ENCODE measurements around the gene FGD1.

The FGD1 gene

DNA sequence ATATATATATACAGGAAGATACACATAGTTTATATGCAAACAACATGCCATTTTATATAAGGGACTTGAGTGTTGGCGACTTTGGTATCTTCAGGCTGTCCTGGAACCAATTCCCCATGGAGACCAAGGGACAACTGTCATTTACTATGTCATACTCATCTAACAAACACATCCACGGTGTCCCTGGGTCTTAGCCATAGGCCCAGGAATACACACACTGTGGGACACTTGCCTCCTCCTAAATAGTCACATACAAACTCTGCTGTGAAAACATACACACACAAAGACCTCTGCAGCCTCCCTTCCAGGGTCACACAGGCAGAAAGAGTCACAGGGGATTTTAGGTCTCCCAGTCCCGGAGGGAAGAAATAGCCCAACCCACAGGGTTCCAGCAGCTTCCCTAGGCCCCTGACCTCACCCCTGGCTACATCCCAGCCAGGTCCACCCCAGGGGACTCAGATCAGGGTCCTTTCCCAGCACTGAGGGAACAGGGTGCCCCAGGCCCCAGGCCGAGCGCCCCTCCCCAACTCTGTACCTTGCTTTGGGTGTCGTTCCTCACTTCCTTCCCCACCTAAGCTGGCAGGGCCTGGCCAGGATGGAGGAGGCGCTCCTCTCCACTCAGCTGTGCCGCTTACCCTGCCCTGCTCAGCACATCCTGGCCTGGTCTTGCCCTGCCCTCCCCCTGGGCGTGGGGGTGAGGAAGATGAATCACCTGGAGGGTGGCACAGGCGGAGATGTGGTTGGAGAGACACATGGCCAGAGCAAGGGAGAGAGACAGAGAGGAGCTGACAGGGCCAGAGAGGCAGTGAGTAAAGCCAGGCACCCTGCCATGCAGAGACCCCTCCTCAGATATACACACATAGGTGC is 21.8 kb downstream of the FGD1 start:
- DNase-seq, result no peak

GRCh38 chrX:54470054-54470760 is 25.8 kb downstream of the FGD1 start:
- DNase-seq, result no peak

- peak; percentile 28 for DNase-seq
Observed at GRCh38 chrX:54452920-54453319, 43.1 kb downstream of the FGD1 start.

DNA sequence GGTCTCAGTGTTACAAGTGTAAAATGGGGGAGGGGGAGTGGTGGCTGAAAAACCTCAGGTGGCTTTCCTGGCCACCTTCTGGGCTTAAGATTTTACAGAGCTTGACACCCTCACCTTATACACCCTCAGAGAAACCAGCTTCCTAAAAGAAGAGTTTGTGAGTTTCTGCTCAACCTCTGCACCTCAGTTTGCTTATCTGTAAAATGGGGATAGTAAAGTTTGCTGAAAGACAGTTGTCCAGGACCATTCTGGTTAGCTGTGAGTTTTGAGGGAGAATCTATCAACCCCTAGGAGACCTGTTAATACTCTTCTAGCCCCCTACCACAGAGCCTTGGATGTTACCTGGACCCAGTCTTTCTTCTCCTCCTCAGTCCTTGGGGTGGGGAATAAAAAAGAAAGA is 46.1 kb downstream of the FGD1 start:
- no peak for DNase-seq

DNA sequence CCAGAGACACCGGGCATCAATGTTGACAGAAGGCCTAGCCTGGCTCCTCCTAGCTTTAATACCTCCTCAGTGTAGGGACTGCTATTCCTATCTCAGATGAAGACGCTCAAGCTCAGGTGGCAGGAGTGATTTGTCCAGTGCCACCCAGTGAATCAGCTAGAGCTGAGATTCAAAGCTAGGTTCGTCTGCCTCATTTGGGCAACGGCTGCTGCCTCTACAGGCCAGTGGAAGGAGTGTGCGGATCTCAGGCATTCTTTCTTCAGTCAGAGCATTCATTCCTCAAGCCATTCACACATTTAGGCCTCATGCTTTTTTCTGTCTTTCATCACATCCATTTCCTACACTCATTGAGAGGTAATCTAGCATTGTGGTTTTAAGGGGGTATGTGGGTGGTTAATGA is 48.6 kb downstream of the FGD1 start:
- peak; percentile 1 for DNase-seq

DNA sequence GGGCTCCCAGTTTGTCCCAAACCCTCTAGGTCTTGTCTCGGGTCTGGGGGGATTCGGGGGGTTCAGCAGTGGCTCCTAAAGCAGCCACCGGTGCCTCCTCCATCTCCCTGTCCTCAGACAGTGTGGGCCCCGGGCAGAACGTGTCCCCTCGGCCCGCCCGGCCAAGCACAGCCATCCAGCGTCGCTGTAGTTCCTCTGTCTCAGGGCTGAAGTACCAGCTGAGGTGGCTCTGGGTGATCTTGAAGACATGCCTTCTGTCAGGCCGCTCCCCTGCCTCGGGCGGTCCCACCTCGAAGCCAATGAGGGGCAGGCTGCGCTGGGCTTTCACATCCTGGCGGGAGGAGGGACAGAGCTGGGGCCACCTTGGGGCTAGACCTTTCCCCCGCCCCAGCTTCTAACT is 50.0 kb downstream of the FGD1 start:
- DNase-seq, result no peak

DNA sequence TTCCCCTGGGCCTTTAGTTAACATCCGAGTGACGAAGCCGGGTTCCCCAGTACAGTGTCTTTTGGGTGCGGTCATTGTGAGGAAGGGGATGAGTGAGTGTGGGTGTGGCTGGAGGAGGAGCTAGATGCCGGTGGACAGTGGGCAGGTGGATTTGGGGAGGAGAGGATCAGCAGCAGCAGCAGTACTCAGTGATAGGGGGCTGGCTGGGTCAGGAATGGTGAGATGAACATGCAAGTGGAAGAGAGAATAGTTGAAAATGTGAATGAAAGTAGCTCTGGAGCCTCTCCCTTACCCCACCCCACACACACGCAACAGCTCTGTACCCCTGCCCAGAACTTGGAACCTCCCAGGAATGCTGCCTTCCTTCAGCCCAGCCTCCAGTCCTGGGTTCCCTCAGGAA is 51.3 kb downstream of the FGD1 start:
- no peak for DNase-seq

DNA sequence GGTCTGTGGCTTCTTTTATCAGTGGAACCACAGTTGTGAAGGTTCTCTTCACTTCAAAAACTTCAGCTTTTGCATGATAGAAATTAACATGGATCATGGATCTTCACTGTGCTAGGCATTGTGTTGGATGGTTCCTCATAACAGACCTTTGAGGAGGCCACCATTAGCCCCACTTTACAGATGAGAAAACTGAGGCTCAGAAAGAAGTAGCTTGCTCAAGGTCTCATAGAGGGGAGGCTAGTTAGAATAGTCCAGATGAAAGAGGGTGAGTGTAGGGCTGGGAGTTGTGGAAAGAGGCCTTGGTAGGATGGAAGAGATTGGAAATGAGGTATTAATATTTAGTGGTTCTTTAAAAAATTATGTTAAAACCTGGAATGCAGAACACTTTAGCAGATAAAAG is 53.2 kb downstream of the FGD1 start:
- no peak for DNase-seq

GRCh38 chrX:54439960-54440871 is 55.8 kb downstream of the FGD1 start, which contains the start of gene TSR2:
Gene TSR2 (plus strand): TSS chrX:54440404. CDS start chrX:54440422, 18 bp downstream.
- peak; percentile 90 for DNase-seq

DNA sequence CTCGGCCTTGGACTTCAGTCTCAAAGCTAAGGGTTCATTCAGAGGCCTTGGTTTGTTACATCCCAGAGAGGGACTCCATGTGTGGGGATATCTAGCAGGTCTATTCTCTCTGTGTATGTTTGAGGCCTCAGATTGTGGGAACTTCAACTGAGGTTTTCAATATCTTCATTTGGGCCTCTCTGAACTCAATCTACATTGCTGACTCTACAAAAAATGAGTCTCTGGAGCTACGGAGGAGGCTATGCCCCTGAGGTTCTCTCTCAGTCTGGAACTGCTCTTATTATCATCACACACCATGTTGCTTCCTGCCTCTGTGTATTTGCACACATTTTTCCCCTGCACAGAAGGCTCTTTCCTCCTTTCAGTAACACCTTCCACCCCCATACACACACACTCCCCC is 60.9 kb downstream of the FGD1 start:
- no peak for DNase-seq

GRCh38 chrX:54430519-54430918 is 65.5 kb downstream of the FGD1 start:
- no peak for DNase-seq

DNA sequence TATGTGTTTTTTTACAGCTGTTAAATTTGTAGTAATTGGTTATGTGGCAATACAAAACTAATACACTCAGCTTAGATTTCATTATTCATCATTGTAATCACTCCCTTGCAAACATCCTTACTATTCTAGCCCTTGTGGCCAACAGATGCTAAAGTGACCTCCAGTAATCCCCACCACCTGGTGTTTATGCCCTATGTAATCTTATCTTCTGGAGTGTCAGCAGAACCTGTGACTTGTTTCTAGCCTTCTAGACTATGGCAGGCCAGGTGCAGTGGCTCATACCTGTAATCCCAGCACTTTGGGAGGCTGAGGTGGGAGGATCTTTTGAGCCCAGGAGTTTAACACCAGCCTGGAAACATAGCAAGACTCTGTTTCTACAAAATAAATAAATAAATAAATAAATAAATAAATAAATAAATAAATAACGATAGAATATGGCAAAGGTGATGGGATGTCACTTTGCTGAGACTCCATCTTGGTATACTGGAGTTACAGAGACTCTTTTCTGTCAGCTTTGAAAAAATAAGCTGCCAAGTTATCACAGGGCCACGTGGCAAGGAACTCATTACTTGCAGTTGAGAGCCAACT is 68.1 kb downstream of the FGD1 start:
- DNase-seq, result no peak

- DNase-seq, result peak; percentile 2
Observed at GRCh38 chrX:54423161-54423888, 72.7 kb downstream of the FGD1 start.

DNA sequence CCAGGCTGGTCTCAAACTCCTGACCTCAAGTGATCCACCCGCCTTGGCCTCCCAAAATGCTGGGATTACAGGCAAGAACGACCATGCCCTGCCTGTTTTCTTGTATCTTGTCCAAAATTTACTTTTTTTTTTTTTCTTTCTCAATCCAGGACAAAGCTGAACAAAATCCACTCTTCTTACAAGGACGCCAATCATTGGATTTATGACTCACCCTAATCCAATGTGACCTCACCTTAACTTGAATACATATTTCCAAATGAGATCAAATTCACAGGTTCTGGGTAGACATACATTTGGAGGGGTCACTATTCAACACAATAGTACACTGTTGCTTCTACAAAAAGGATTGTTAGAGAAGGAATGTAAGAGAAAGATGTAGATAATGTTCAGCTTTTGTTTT is 73.9 kb downstream of the FGD1 start:
- no peak for DNase-seq

GRCh38 chrX:54419559-54420302 is 76.3 kb downstream of the FGD1 start:
- no peak for DNase-seq

GRCh38 chrX:54416965-54417364 is 79.1 kb downstream of the FGD1 start:
- DNase-seq, result no peak

DNA sequence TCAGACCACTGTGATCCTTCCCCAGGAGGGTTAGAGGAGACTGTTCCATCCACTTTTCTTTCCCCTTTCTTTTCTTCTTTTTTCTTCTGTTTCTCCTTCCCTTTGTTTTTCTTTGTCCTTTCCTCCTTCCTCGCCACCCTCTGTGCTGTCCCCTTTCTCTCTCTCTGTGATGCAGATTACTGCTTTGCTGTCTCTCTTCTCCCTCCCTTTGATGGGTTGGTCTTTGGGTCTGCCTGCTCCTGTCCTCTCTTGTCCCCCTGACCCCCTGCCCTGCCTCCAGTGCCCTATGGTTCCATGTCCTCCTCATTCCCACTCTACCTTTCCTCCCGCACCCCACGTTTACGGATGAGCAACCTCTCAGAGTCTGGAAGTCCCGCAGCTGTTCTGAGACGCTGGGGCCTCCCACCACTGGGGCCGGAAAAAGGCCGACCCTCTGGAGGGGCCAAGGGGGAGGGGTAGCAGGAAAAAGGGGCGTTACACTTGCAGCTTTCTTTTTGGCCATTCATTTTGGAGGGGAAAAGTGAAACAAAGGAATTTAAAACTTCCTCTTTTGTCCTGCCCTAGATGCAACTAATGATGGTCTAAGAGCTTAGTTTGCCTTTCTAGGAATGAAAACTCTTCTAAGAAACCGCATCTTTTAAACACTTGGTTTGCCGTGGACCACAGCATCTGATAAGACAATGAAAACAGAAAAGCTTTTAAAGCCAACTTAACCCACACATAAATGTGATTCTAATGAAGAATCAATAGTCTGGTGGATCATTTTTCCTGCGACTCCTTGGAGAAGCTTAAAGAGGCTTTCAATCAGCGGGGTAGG is 80.3 kb downstream of the FGD1 start:
- DNase-seq, result no peak

GRCh38 chrX:54413753-54414152 is 82.3 kb downstream of the FGD1 start:
- no peak for DNase-seq

GRCh38 chrX:54411732-54412131 is 84.3 kb downstream of the FGD1 start:
- no peak for DNase-seq

- DNase-seq, result no peak
Observed at GRCh38 chrX:54407266-54407665, 88.8 kb downstream of the FGD1 start.
